A549 (cell line): ENCODE measurements around the gene FAM177B. TPM values are rescaled to one million over a fixed set of nuclear protein-coding genes. Genes with fewer than 3 reads are reported as not detected.

Experiments used
- ATAC-seq, 2 experiments: fragments of 200-7000 bp in 1 of 2; fragments of >200 bp in 1 of 2; cut with Nextera tagmentation in 1 of 2; cut with Tn5 transposase in 1 of 2; 3 replicates each; pipeline versions ENCODE4 v1.8.0 to v1.9.1; 2018 to 2020; ENCODE audit warnings: mild to moderate bottlenecking in 1 of 2, moderate library complexity in 1 of 2
- CTCF ChIA-PET: fragments of 300-600 bp; sonication (Branson Sonifier 250); formaldehyde crosslinking; extraction: SDS; loops from one replicate; lab custom pipeline; 2021; ENCODE audit warnings: antibody characterized with exemption, inconsistent platforms; lab: Yijun Ruan, JAX
- POLR2A ChIA-PET: fragments of 350-600 bp; formaldehyde crosslinking; extraction: SDS; loops from one replicate; lab custom pipeline; 2021; ENCODE audit warnings: antibody characterized with exemption, inconsistent platforms; lab: Yijun Ruan, JAX
- DNase-seq, 2 experiments: peaks; one replicate each; pipeline versions ENCODE4 v3.0.0 to v3.0.0-alpha.2; 2011 to 2016; ENCODE audit warnings: low read depth in 1 of 2, low spot score in 1 of 2
- FAIRE-seq: peaks from 2 replicates; lab custom pipeline; 2011; peaks lifted over from hg19 to GRCh38; lab: Jason Lieb, UNC
- H3K27ac ChIP-seq, 2 experiments: fragments of >200 bp; sonication (Bioruptor Twin); formaldehyde crosslinking; 3 replicates each; pipeline ENCODE4 v1.5.1; 2016 to 2017
- H3K4me1 ChIP-seq: fragments of >200 bp; sonication (Bioruptor Twin); formaldehyde crosslinking; 3 replicates; pipeline ENCODE4 v1.6.1; 2016
- H3K4me2 ChIP-seq: fragments of >200 bp; sonication (Bioruptor Twin); formaldehyde crosslinking; 3 replicates; pipeline ENCODE4 v1.6.1; 2016
- H3K4me3 ChIP-seq: fragments of >200 bp; sonication (Bioruptor Twin); formaldehyde crosslinking; 3 replicates; pipeline ENCODE4 v1.5.1; 2016
- H3K9me3 ChIP-seq: fragments of >200 bp; sonication (Bioruptor Twin); formaldehyde crosslinking; 3 replicates; pipeline ENCODE4 v1.6.1; 2016
- BCL3 ChIP-seq: fragments of >200 bp; sonication (Bioruptor Twin); formaldehyde crosslinking; IDR thresholded peaks from 3 replicates; pipeline ENCODE4 v1.6.1; 2016
- BHLHE40 ChIP-seq: IDR thresholded peaks from 2 replicates; pipeline ENCODE4 v1.6.1; 2012; ENCODE audit warnings: low read depth, low read length, inconsistent platforms
- CEBPB ChIP-seq, 2 experiments: fragments of >200 bp in 1 of 2; sonication (Bioruptor Twin) in 1 of 2; formaldehyde crosslinking in 1 of 2; IDR thresholded peaks; 2 replicates each; pipeline ENCODE4 v1.6.1; 2012 to 2016
- CHD2 ChIP-seq: fragments of 150-350 bp; IDR thresholded peaks from 2 replicates; pipeline ENCODE4 v1.6.1; 2014; ENCODE audit warnings: low read length; ENCODE audit not compliant: partially characterized antibody
- CTCF ChIP-seq: fragments of >200 bp; sonication (Bioruptor Twin); formaldehyde crosslinking; IDR thresholded peaks from 3 replicates; pipeline ENCODE4 v1.5.1; 2016
- EP300 ChIP-seq, 2 experiments: fragments of >200 bp; sonication (Bioruptor Twin); formaldehyde crosslinking; IDR thresholded peaks; 2 replicates in 1 of 2; 3 replicates in 1 of 2; pipeline ENCODE4 v1.6.1; 2016 to 2017
- FOSB ChIP-seq: fragments of 250-450 bp; sonication (Bioruptor Pico); IDR thresholded peaks from 2 replicates; pipeline ENCODE4 v1.5.0; 2020; ENCODE audit warnings: mild to moderate bottlenecking, moderate library complexity
- FOSL2 ChIP-seq, 2 experiments: fragments of 450-650 bp in 1 of 2; fragments of >200 bp in 1 of 2; sonication (Bioruptor Twin) in 1 of 2; formaldehyde crosslinking; IDR thresholded peaks; 2 replicates each; pipeline versions ENCODE4 v1.5.0 to v1.6.1; 2016 to 2020; ENCODE audit warnings: mild to moderate bottlenecking in 1 of 2, moderate library complexity in 1 of 2
- HDAC2 ChIP-seq: fragments of 200-600 bp; sonication (generic); IDR thresholded peaks from 2 replicates; pipeline ENCODE4 v1.6.1; 2016
- HEYL ChIP-seq: fragments of 250-450 bp; sonication (Bioruptor Pico); IDR thresholded peaks from 2 replicates; pipeline ENCODE4 v1.8.0; 2021; ENCODE audit warnings: mild to moderate bottlenecking, moderate library complexity
- HOXB13 ChIP-seq: fragments of 250-450 bp; sonication (Bioruptor Pico); IDR thresholded peaks from 2 replicates; pipeline ENCODE4 v1.5.0; 2020; ENCODE audit warnings: low read depth, mild to moderate bottlenecking, moderate library complexity
- HOXB5 ChIP-seq: fragments of 250-450 bp; sonication (Bioruptor Pico); IDR thresholded peaks from 2 replicates; pipeline ENCODE4 v1.5.0; 2020; ENCODE audit warnings: mild to moderate bottlenecking, moderate library complexity
- JUN ChIP-seq, 2 experiments: fragments of >200 bp; sonication (Bioruptor Twin); formaldehyde crosslinking; IDR thresholded peaks; 2 replicates in 1 of 2; 3 replicates in 1 of 2; pipeline ENCODE4 v1.6.1; 2016 to 2017
- JUNB ChIP-seq: fragments of >200 bp; sonication (Bioruptor Twin); formaldehyde crosslinking; IDR thresholded peaks from 2 replicates; pipeline ENCODE4 v1.6.1; 2016
- MAFK ChIP-seq: fragments of 450-650 bp; IDR thresholded peaks from 2 replicates; pipeline ENCODE4 v1.6.1; 2014; ENCODE audit not compliant: partially characterized antibody
- MAX ChIP-seq: IDR thresholded peaks from 2 replicates; pipeline ENCODE4 v1.6.1; 2012
- MAZ ChIP-seq: fragments of 150-350 bp; IDR thresholded peaks from 2 replicates; pipeline ENCODE4 v1.6.1; 2014; ENCODE audit warnings: antibody characterized with exemption, low read depth, low read length, borderline replicate concordance
- NFE2L2 ChIP-seq: fragments of 150-350 bp; conservative IDR thresholded peaks from 2 replicates; pipeline ENCODE4 v1.6.1; 2014; ENCODE audit warnings: low read length
- PBX3 ChIP-seq: IDR thresholded peaks from 2 replicates; pipeline ENCODE4 v1.6.1; 2012
- POLR2AphosphoS2 ChIP-seq: conservative IDR thresholded peaks from 2 replicates; pipeline ENCODE4 v1.6.1; 2012; ENCODE audit warnings: low read length, improper control_type of control experiment, inconsistent platforms
- SMC3 ChIP-seq: fragments of >200 bp; sonication (Bioruptor Twin); formaldehyde crosslinking; IDR thresholded peaks from 3 replicates; pipeline ENCODE4 v1.6.1; 2018; ENCODE audit warnings: inconsistent platforms
- SREBF2 ChIP-seq: fragments of 450-650 bp; IDR thresholded peaks from 2 replicates; pipeline ENCODE4 v1.6.1; 2014; ENCODE audit warnings: mild to moderate bottlenecking, moderate library complexity
- TFCP2L1 ChIP-seq: fragments of 250-450 bp; sonication (Bioruptor Pico); IDR thresholded peaks from 2 replicates; pipeline ENCODE4 v1.5.0; 2021; ENCODE audit warnings: mild to moderate bottlenecking
- USF2 ChIP-seq: fragments of 450-650 bp; IDR thresholded peaks from 2 replicates; pipeline ENCODE4 v1.6.1; 2014; ENCODE audit warnings: antibody characterized with exemption
- WGBS: methylation state at CpG from one replicate; pipeline ENCODE4 v1.1.6; 2017; ENCODE audit errors: missing lambda C conversion rate; 5-methylcytosine and 5-hydroxymethylcytosine counted together
- polyA plus RNA-seq, 4 experiments: library from polyadenylated mRNA; depleted of rRNA in 3 of 4; stranded (reverse); fragments of >200 nt; fragmentation: RNase III in 1 of 4; extraction: RNeasy Plus Mini Kit Qiagen cat#74134 plus additional on column Dnase treatment in 1 of 4; gene quantifications; 2 replicates in 3 of 4; 3 replicates in 1 of 4; pipeline ENCODE4 v1.2.3, GENCODE V29; 2011 to 2017

The FAM177B gene
- polyA plus RNA-seq, 2 of the 4 experiments (the other 2 are of a cell fraction), result not detected

GRCh38 chr1:222777463-222777862, 40.5 kb downstream of the FAM177B start:
- ChIA-PET CTCF (interaction anchor here (1.1 to 1.7 kb wide), 3 partner anchors 15 to 347 kb away, joined by 5 to 6 read pairs (median 5); no protein-coding TSS in a partner anchor), POLR2A (no interaction called here)
- FAIRE-seq (no peak), DNase-seq (peak in 1 of 2 experiments; percentile 44), ATAC-seq (peak in 1 of 2 experiments; percentile 29; a peak in 1 of 6 replicates)
- WGBS, result 38% methylated on average over 1 of the region's 1 CpG
- Histone ChIP-seq H3K4me3 (no peak overlapping the region), H3K9me3 (no peaks in the 10 kb centered on the region), H3K27ac (peak overlapping the region in 1 of 2 experiments; percentile 51; a peak in 1 of 6 replicates), H3K4me1 (peaks cover 15% of the 10 kb centered on the region), H3K4me2 (peak overlapping the region; percentile 56; the same call in 2 of the 3 replicates)
- TF ChIP-seq HOXB13 (CRISPR knock-in tag), result no peak
- TF ChIP-seq USF2, result no peak
- no peak for TF ChIP-seq SREBF2
- TF ChIP-seq CEBPB (IDR thresholded peaks at IDR 0.05), result peak; percentile 54 to 72
- no peak for TF ChIP-seq FOSL2 (IDR thresholded peaks at IDR 0.05)
- TF ChIP-seq FOSL2 (CRISPR knock-in tag; IDR thresholded peaks at IDR 0.05), result peak; percentile 29; the same call in 1 of the 2 replicates

GRCh38 chr1:222777977-222778376, 41.0 kb downstream of the FAM177B start:
- TF ChIP-seq HOXB5 (CRISPR knock-in tag), result no peak
- TF ChIP-seq SMC3, result no peak
- TF ChIP-seq FOSB (CRISPR knock-in tag), result no peak
- no peak for TF ChIP-seq MAX
- TF ChIP-seq CTCF, result no peak
- TF ChIP-seq FOSL2 (IDR thresholded peaks at IDR 0.05), result no peak
- TF ChIP-seq FOSL2 (CRISPR knock-in tag; IDR thresholded peaks at IDR 0.05), result peak; percentile 39
- TF ChIP-seq POLR2AphosphoS2, result no peak
- no peak for TF ChIP-seq CHD2
- peak; percentile 58 to 74; a peak in 3 of 4 replicates for TF ChIP-seq CEBPB (IDR thresholded peaks at IDR 0.05)
- ATAC-seq (no peak), DNase-seq (peak in 1 of 2 experiments; percentile 36), FAIRE-seq (peak; percentile 68)
- ChIA-PET CTCF (interaction anchor here (0.5 kb wide), 1 partner anchor 355 kb away, joined by 3 read pairs; no protein-coding TSS in a partner anchor), POLR2A (no interaction called here)
- Histone ChIP-seq H3K9me3 (no peaks in the 10 kb centered on the region), H3K4me3 (no peak overlapping the region), H3K4me2 (peak overlapping the region; percentile 56), H3K27ac (peak overlapping the region in 1 of 2 experiments; percentile 51; a peak in 1 of 6 replicates), H3K4me1 (peaks cover 15% of the 10 kb centered on the region)
- 4% methylated on average over 2 of the region's 2 CpGs for WGBS

GRCh38 chr1:222781251-222781650, 44.2 kb downstream of the FAM177B start:
- Histone ChIP-seq H3K4me3 (no peak overlapping the region), H3K4me1 (peaks cover 20% of the 10 kb centered on the region), H3K4me2 (no peak overlapping the region)
- CTCF ChIA-PET, result no interaction called here
- WGBS, result 18% methylated on average over 4 of the region's 4 CpGs
- no peak for ATAC-seq
- POLR2A ChIA-PET, result no interaction called here
- TF ChIP-seq BCL3 (no peak), EP300 (IDR thresholded peaks at IDR 0.05) (no peak), JUN (IDR thresholded peaks at IDR 0.05) (no peak), PBX3 (no peak), FOSB (CRISPR knock-in tag) (no peak), HDAC2 (no peak), BHLHE40 (no peak), MAFK (no peak), HEYL (CRISPR knock-in tag) (no peak), TFCP2L1 (CRISPR knock-in tag) (no peak), JUNB (no peak), CHD2 (no peak), NFE2L2 (no peak), MAZ (no peak), FOSL2 (IDR thresholded peaks at IDR 0.05) (no peak), FOSL2 (CRISPR knock-in tag; IDR thresholded peaks at IDR 0.05) (no peak)
- TF ChIP-seq, all 56 proteins: peak for 0
- DNase-seq (no peak), FAIRE-seq (no peak)
- no peak overlapping the region for H3K27ac ChIP-seq
- H3K9me3 ChIP-seq, result no peaks in the 10 kb centered on the region
